ENCODE data around the gene BLMH. TPM values are rescaled to one million over a fixed set of nuclear protein-coding genes. Genes with fewer than 3 reads are reported as not detected.

BLMH gene
- total and polyA plus RNA-seq, 4 experiments from 2014 or later = 19.4 to 57.6 (median 45.4) TPM

DNA sequence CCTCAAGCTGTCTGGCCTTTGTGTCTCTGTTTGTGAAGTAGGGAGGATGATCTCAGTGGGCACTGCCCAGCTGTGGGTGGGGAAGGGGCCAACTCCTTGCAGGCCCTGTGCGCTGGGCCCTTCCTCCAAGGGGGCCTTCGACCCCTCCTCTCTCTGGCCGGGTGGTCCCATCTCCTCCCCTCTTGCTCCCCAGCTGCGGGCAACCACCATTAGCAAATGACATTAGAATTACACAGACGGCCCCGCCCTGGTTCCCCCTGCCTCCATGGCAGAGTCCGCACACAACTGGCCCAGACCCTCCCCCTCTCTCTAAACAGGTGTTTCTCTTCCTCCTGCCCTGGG, 53.8 kb downstream of the BLMH start:
- DNase-seq = no peak
- Histone ChIP-seq H3K4me1 (ENCODE audit: insufficient read depth, low read length) (peaks cover 20% of the 10 kb centered on the region), H3K27ac (ENCODE audit: low read depth, low read length) (no peak overlapping the region), H3K9me3 (ENCODE audit: control insufficient read depth in 1 of 2, low read length in 2 of 2) (no peaks in the 10 kb centered on the region), H3K36me3 (ENCODE audit: insufficient read depth, low read length) (no peaks in the 10 kb centered on the region), H3K27me3 (ENCODE audit: insufficient read depth, low read length) (peaks cover 12% of the 10 kb centered on the region), H3K4me3 (ENCODE audit: low read length in 2 of 2) (no peak overlapping the region)
- Mint-ChIP-seq H3K4me3 (peak overlapping the region in 1 of 8 donors; percentile 30), H3K27ac (no peak overlapping the region), H3K4me1 (peaks cover 18 to 35% (median 24%) of the 10 kb centered on the region in 4 donors), H3K9me3 (peaks cover 0 to 4% (median 0%) of the 10 kb centered on the region in 8 donors), H3K36me3 (no peaks in the 10 kb centered on the region), H3K27me3 (peaks cover 36 to 40% of the 10 kb centered on the region in 2 donors)
- ChIA-PET POLR2A (ENCODE audit: partially characterized antibody) (no interaction called here), CTCF (ENCODE audit: partially characterized antibody) (interaction anchor here (1.5 kb wide), 1 partner anchor 99 kb away, joined by 3 read pairs; no protein-coding TSS in a partner anchor)
- intact Hi-C loops (cut with micrococcal nuclease) = no loop called here

DNA sequence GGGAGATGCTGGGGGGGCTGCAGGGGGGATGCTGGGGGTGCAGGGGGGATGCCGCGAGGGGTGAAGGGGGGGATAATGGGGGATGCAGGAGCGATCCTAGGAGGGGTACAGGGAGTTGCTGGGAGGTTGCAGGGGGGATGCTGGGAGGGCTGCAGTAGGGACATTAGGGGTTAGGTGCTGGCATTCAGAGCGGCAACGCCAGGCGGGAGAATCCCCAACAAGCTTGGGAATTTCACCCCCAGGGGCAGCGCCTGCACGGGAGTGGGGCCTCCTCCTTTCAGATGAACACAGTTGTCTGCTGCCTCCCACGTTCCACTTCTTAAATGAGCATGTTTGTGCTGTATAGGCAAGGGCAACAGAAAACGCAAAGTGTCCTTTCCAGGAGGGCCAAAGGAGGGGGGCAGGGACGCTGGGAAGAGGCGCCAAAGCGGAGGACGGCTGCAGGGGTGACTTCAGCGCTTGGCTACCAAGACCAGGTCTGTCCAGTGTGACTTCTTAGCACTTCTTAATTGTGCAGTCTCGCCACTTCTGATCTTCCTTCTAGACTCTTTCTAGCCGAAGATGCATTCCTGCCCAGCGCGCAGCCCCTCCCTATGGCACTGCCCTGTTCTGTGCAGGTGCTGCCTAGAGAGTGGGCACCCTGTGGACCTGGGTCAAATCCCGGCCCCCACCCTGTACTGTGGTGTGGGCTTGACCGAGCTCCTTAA, 54.3 kb downstream of the BLMH start:
- H3K4me3 Mint-ChIP-seq = peak overlapping the region in 4 of 8 donors; percentile 17 to 53 (median 39)
- H3K4me3 ChIP-seq (ENCODE audit: low read length in 2 of 2) = no peak overlapping the region
- no peak overlapping the region for H3K27ac ChIP-seq (ENCODE audit: low read depth, low read length)
- H3K9me3 Mint-ChIP-seq = peaks cover 0 to 4% (median 0%) of the 10 kb centered on the region in 8 donors
- H3K27ac Mint-ChIP-seq = no peak overlapping the region
- no peak for DNase-seq
- ChIA-PET CTCF (ENCODE audit: partially characterized antibody) (interaction anchor here (1.5 to 1.7 kb wide), 2 partner anchors 99 to 133 kb away, joined by 3 to 5 read pairs; no protein-coding TSS in a partner anchor), POLR2A (ENCODE audit: partially characterized antibody) (no interaction called here)
- peaks cover 41 to 44% of the 10 kb centered on the region in 2 donors for H3K27me3 Mint-ChIP-seq
- no peaks in the 10 kb centered on the region for H3K36me3 Mint-ChIP-seq
- intact Hi-C loops (cut with micrococcal nuclease) = no loop called here
- peaks cover 12% of the 10 kb centered on the region for H3K27me3 ChIP-seq (ENCODE audit: insufficient read depth, low read length)
- H3K4me1 ChIP-seq (ENCODE audit: insufficient read depth, low read length) = peaks cover 20% of the 10 kb centered on the region
- H3K36me3 ChIP-seq (ENCODE audit: insufficient read depth, low read length) = no peaks in the 10 kb centered on the region
- H3K4me1 Mint-ChIP-seq = peaks cover 18 to 35% (median 24%) of the 10 kb centered on the region in 4 donors
- no peaks in the 10 kb centered on the region for H3K9me3 ChIP-seq (ENCODE audit: control insufficient read depth in 1 of 2, low read length in 2 of 2)

DNA sequence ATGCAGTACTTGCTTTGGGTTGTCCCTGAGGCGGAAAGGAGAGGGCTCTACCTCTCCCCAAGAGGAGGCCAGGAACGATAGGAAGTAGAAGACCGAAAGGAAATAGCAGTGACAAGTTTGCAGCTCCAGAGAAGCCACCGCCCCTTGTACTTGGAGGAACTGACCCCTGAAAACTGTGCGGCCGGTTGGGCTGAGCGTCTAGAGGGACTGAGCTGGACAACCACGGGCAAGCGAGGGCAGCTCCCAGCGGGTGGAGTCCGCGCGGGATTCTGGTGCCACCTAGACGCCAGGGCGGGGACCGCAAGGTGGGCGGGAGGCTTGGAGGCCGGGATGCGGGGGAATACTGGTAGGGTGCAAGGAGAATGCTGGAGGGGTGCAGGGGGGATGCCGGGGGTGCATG, 55.0 kb downstream of the BLMH start:
- CTCF ChIA-PET (ENCODE audit: partially characterized antibody) = interaction anchor here (1.5 to 1.7 kb wide), 2 partner anchors 100 to 132 kb away, joined by 3 to 5 read pairs; no protein-coding TSS in a partner anchor
- Mint-ChIP-seq H3K4me3 (peak overlapping the region in 5 of 8 donors; percentile 35 to 87 (median 69)), H3K27ac (no peak overlapping the region)

DNA sequence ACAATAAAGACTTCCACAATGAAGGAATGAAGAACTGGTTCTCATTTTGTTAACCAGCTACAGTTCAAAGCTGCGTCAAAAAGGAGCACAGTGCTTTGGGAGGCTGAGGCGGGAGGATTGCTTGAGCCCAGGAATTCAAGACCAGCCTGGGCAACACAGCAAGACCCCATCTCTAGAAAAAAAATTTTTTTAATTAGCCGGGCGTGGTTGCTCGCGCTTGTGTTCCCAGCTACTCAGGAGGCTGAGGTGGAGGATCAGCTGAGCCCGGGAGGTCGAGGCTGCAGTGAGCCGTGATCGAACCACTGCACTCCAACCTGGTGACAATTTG, 55.5 kb downstream of the BLMH start:
- Mint-ChIP-seq H3K27me3 (peaks cover 46 to 48% of the 10 kb centered on the region in 2 donors), H3K9me3 (peaks cover 0 to 4% (median 0%) of the 10 kb centered on the region in 8 donors), H3K27ac (no peak overlapping the region), H3K4me1 (peaks cover 18 to 35% (median 24%) of the 10 kb centered on the region in 4 donors), H3K4me3 (peak overlapping the region; percentile 50 to 87 (median 72)), H3K36me3 (no peaks in the 10 kb centered on the region)
- no peak overlapping the region for H3K27ac ChIP-seq (ENCODE audit: low read depth, low read length)
- ChIA-PET CTCF (ENCODE audit: partially characterized antibody) (interaction anchor here (1.7 kb wide), 1 partner anchor 132 kb away, joined by 5 read pairs; no protein-coding TSS in a partner anchor), POLR2A (ENCODE audit: partially characterized antibody) (no interaction called here)
- no peaks in the 10 kb centered on the region for H3K36me3 ChIP-seq (ENCODE audit: insufficient read depth, low read length)
- intact Hi-C loops (cut with micrococcal nuclease) = no loop called here
- peaks cover 16% of the 10 kb centered on the region for H3K27me3 ChIP-seq (ENCODE audit: insufficient read depth, low read length)
- H3K9me3 ChIP-seq (ENCODE audit: control insufficient read depth in 1 of 2, low read length in 2 of 2) = no peaks in the 10 kb centered on the region
- DNase-seq = no peak
- no peak overlapping the region for H3K4me3 ChIP-seq (ENCODE audit: low read length in 2 of 2)
- peaks cover 20% of the 10 kb centered on the region for H3K4me1 ChIP-seq (ENCODE audit: insufficient read depth, low read length)

More for the DNA sequence above, 55.0 kb downstream of the BLMH start:
- peaks cover 0 to 4% (median 0%) of the 10 kb centered on the region in 8 donors for H3K9me3 Mint-ChIP-seq
- H3K4me1 ChIP-seq (ENCODE audit: insufficient read depth, low read length) = peaks cover 20% of the 10 kb centered on the region
- H3K36me3 ChIP-seq (ENCODE audit: insufficient read depth, low read length) = no peaks in the 10 kb centered on the region
- H3K27ac ChIP-seq (ENCODE audit: low read depth, low read length) = no peak overlapping the region
- H3K36me3 Mint-ChIP-seq = no peaks in the 10 kb centered on the region
- POLR2A ChIA-PET (ENCODE audit: partially characterized antibody) = no interaction called here
- H3K9me3 ChIP-seq (ENCODE audit: control insufficient read depth in 1 of 2, low read length in 2 of 2) = no peaks in the 10 kb centered on the region
- no peak overlapping the region for H3K4me3 ChIP-seq (ENCODE audit: low read length in 2 of 2)
- peaks cover 14% of the 10 kb centered on the region for H3K27me3 ChIP-seq (ENCODE audit: insufficient read depth, low read length)
- peaks cover 18 to 35% (median 24%) of the 10 kb centered on the region in 4 donors for H3K4me1 Mint-ChIP-seq
- DNase-seq = no peak
- peaks cover 46 to 48% of the 10 kb centered on the region in 2 donors for H3K27me3 Mint-ChIP-seq
- intact Hi-C loops (cut with micrococcal nuclease) = no loop called here

DNA sequence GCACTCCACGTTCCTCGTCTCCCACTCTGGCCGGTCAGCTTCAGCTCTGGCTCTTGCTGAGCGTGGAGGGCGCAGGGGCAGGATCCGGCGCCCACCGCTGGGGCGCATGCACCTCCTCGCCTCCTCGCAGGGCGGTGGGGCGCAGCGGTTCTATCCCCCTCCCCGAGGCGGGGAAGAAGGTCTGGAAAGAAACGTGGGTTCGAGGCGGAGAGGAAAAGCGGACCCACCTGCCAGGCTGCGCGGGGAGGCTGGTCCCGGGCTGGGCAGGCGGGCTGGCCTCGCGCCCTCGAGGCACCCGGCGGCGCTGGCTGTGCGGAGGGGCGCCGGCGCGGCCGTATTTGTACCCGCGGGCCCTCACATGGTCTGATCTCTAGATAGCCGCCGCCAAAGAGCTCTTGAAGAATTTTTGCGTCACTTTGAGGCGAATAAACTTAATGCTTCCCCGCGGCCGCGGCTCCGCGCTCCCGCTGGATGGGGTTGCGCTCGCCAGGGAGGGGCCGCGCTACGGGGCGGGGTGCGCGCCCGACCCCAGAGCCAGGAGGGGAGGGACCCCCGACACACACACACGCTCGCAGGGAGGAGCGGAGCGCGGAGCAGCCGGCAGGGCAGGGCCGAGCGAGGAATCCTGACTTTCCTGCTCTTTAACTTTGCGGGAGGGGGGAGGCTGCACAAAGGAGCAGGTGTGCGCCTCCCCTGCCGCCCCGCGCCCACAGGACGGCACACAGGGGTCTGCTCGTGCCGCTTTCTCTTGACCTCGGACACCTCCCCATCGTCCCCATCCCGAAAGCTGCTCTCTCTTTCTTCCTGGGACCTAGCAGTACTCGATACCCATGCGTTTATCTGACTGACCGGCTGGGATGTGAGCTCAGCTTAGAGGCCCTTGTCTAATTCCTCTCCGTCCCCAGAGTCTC, 56.1 kb downstream of the BLMH start, which contains the start of gene SLC6A4:
Gene SLC6A4 (minus strand): TSS at position 312 of the 911 bp plus-strand sequence. CDS start 13,739 bp downstream, outside the sequence.
- CTCF ChIA-PET (ENCODE audit: partially characterized antibody) = interaction anchor here (1.7 kb wide), 1 partner anchor 131 kb away, joined by 5 read pairs; no protein-coding TSS in a partner anchor
- Mint-ChIP-seq H3K4me1 (peaks cover 18 to 35% (median 24%) of the 10 kb centered on the region in 4 donors), H3K27me3 (peaks cover 46 to 52% of the 10 kb centered on the region in 2 donors), H3K36me3 (no peaks in the 10 kb centered on the region), H3K4me3 (peak within 1 kb of the TSS; percentile 69 to 87 (median 76)), H3K9me3 (peaks cover 0 to 2% (median 0%) of the 10 kb centered on the region in 8 donors), H3K27ac (no peak within 1 kb of the TSS)
- H3K27ac ChIP-seq (ENCODE audit: low read depth, low read length) = no peak within 1 kb of the TSS
- H3K9me3 ChIP-seq (ENCODE audit: control insufficient read depth in 1 of 2, low read length in 2 of 2) = no peaks in the 10 kb centered on the region
- no peak for DNase-seq
- intact Hi-C loops (cut with micrococcal nuclease) = no loop called here
- POLR2A ChIA-PET (ENCODE audit: partially characterized antibody) = no interaction called here
- peaks cover 16% of the 10 kb centered on the region for H3K27me3 ChIP-seq (ENCODE audit: insufficient read depth, low read length)
- H3K4me1 ChIP-seq (ENCODE audit: insufficient read depth, low read length) = peaks cover 20% of the 10 kb centered on the region
- no peaks in the 10 kb centered on the region for H3K36me3 ChIP-seq (ENCODE audit: insufficient read depth, low read length)
- H3K4me3 ChIP-seq (ENCODE audit: low read length in 2 of 2) = no peak within 1 kb of the TSS

DNA sequence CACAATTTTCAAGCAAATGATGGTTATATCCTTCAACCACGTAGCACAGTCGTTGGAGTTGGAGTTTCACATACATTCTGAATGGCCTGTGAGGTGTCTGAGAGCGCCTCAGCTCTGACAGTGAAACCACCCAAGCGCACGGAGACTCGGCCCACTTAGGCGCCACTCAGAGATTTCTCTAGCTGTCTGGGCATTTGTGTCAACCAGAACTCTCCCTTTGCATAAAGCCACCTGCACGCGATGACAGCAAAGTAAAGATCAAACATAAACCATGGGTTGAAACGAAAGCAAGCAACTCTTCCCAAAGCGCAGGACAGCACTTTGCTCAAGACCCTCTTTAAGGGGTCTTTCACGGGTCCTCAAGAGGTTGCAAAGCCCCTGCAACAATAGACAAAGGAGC, 56.8 kb downstream of the BLMH start:
- Histone ChIP-seq H3K4me3 (ENCODE audit: low read length in 2 of 2) (no peak overlapping the region), H3K36me3 (ENCODE audit: insufficient read depth, low read length) (no peaks in the 10 kb centered on the region), H3K4me1 (ENCODE audit: insufficient read depth, low read length) (peaks cover 20% of the 10 kb centered on the region), H3K9me3 (ENCODE audit: control insufficient read depth in 1 of 2, low read length in 2 of 2) (no peaks in the 10 kb centered on the region), H3K27me3 (ENCODE audit: insufficient read depth, low read length) (peaks cover 16% of the 10 kb centered on the region), H3K27ac (ENCODE audit: low read depth, low read length) (no peak overlapping the region)
- Mint-ChIP-seq H3K9me3 (no peaks in the 10 kb centered on the region), H3K4me1 (peaks cover 18 to 35% (median 24%) of the 10 kb centered on the region in 4 donors), H3K4me3 (peak overlapping the region; percentile 66 to 87 (median 74)), H3K27ac (no peak overlapping the region), H3K27me3 (peaks cover 45 to 57% of the 10 kb centered on the region in 2 donors), H3K36me3 (no peaks in the 10 kb centered on the region)
- POLR2A ChIA-PET (ENCODE audit: partially characterized antibody) = no interaction called here
- intact Hi-C loops (cut with micrococcal nuclease) = no loop called here
- no peak for DNase-seq
- CTCF ChIA-PET (ENCODE audit: partially characterized antibody) = interaction anchor here (0.8 kb wide), 1 partner anchor 130 kb away, joined by 3 read pairs; no protein-coding TSS in a partner anchor

All from CD4-positive, alpha-beta memory T cell (primary cell).